Jurkat, Clone E6-1 (cell line): ENCODE data around the gene EML3.
"Not testable (repeated sequence)": the region's sequence is repeated elsewhere in the genome, so short reads cannot be mapped to it uniquely, and the experiment has no call there.

Source experiments
- DNase-seq: peaks from one replicate; pipeline ENCODE4 v3.0.0-alpha.2; 2011; ENCODE audit warnings: low read depth, low spot score
- H3K4me3 ChIP-seq: 2 replicates; pipeline ENCODE4 v1.5.1; 2011; ENCODE audit warnings: mild to moderate bottlenecking, low read length, control low read depth, moderate library complexity

EML3 gene

GRCh38 chr11:62621567-62622470, 9.2 kb upstream of the EML3 start, which contains the start of gene B3GAT3:
TSS of gene B3GAT3 (minus strand) at chr11:62621986. CDS start at chr11:62621947, 39 bp downstream.
- DNase-seq, result peak; percentile 92
- H3K4me3 ChIP-seq, result peak within 1 kb of the TSS; percentile 67

GRCh38 chr11:62621027-62621566, 8.5 kb upstream of the EML3 start:
- DNase-seq, result no peak
- peak overlapping the region; percentile 67 for H3K4me3 ChIP-seq

GRCh38 chr11:62616957-62617356, 4.4 kb upstream of the EML3 start:
- not testable (repeated sequence) for DNase-seq

GRCh38 chr11:62615521-62615920, 2.9 kb upstream of the EML3 start:
- DNase-seq, result no peak
- H3K4me3 ChIP-seq, result no peak overlapping the region

More at GRCh38 chr11:62616957-62617356, 4.4 kb upstream of the EML3 start:
- not testable (repeated sequence) for H3K4me3 ChIP-seq

GRCh38 chr11:62614275-62614674, 1.7 kb upstream of the EML3 start:
- no peak for DNase-seq
- no peak overlapping the region for H3K4me3 ChIP-seq

GRCh38 chr11:62613291-62613778, 760 bp upstream of the EML3 start:
- no peak for DNase-seq

GRCh38 chr11:62611705-62612365, 740 bp downstream of the EML3 start:
- peak overlapping the region; percentile 84 for H3K4me3 ChIP-seq
- no peak for DNase-seq

More at GRCh38 chr11:62613291-62613778, 760 bp upstream of the EML3 start:
- H3K4me3 ChIP-seq, result no peak overlapping the region

- no peak for DNase-seq
- H3K4me3 ChIP-seq, result peak overlapping the region; percentile 84
These were observed 1.5 kb downstream of the EML3 start for GRCh38 chr11:62610814-62611704.

- no peak overlapping the region for H3K4me3 ChIP-seq
- DNase-seq, result no peak
These were observed 2.2 kb downstream of the EML3 start for GRCh38 chr11:62610403-62610802.

GRCh38 chr11:62608776-62609175, 3.8 kb downstream of the EML3 start:
- DNase-seq, result no peak
- H3K4me3 ChIP-seq, result no peak overlapping the region

- DNase-seq, result no peak
- H3K4me3 ChIP-seq, result no peak overlapping the region
These were observed 4.9 kb downstream of the EML3 start for GRCh38 chr11:62607714-62608113.

GRCh38 chr11:62605902-62606301, 6.7 kb downstream of the EML3 start:
- DNase-seq, result no peak
- H3K4me3 ChIP-seq, result no peak overlapping the region

GRCh38 chr11:62605467-62605866, 7.1 kb downstream of the EML3 start:
- H3K4me3 ChIP-seq, result no peak overlapping the region
- no peak for DNase-seq

- H3K4me3 ChIP-seq, result no peak overlapping the region
- no peak for DNase-seq
These were observed 8.0 kb downstream of the EML3 start for GRCh38 chr11:62604460-62605120.

- no peak for DNase-seq
- no peak overlapping the region for H3K4me3 ChIP-seq
These were observed 8.7 kb downstream of the EML3 start for GRCh38 chr11:62603776-62604299.

- H3K4me3 ChIP-seq, result no peak overlapping the region
These were observed 9.5 kb downstream of the EML3 start for GRCh38 chr11:62603072-62603408.

GRCh38 chr11:62602141-62603071, 10.2 kb downstream of the EML3 start:
- peak overlapping the region; percentile 38 for H3K4me3 ChIP-seq
- no peak for DNase-seq

More at GRCh38 chr11:62603072-62603408, 9.5 kb downstream of the EML3 start:
- DNase-seq, result no peak
